WTC11 (cell line): ENCODE results near the gene COPZ1. TPM values are rescaled to one million over a fixed set of nuclear protein-coding genes. Genes with fewer than 3 reads are reported as not detected.

Source experiments
- ATAC-seq: fragments of 200-7000 bp; cut with Tn5 transposase; 2 replicates; pipeline ENCODE4 v1.10.0; 2021; ENCODE audit warnings: mild to moderate bottlenecking, moderate library complexity
- CTCF ChIA-PET: fragments of 300-600 bp; sonication (Branson Sonifier 250); formaldehyde crosslinking; loops from one replicate; lab custom pipeline; 2021; ENCODE audit warnings: antibody characterized with exemption; lab: Charles Lee
- POLR2A ChIA-PET: fragments of 350-600 bp; sonication (Branson Sonifier 250); formaldehyde crosslinking; loops from one replicate; lab custom pipeline; 2021; ENCODE audit warnings: antibody characterized with exemption; lab: Charles Lee
- DNase-seq: peaks from one replicate; pipeline ENCODE4 v3.0.0; 2021; ENCODE audit warnings: low spot score
- H3K27ac Mint-ChIP-seq: 2 replicates; pipeline ENCODE4 v1.8.0; 2021; ENCODE audit warnings: mixed read lengths
- H3K27me3 Mint-ChIP-seq: 2 replicates; pipeline ENCODE4 v1.8.0; 2021; ENCODE audit warnings: low read depth, mild to moderate bottlenecking, moderate library complexity, mixed read lengths
- H3K36me3 Mint-ChIP-seq: 2 replicates; pipeline ENCODE4 v1.8.0; 2021; ENCODE audit warnings: mixed read lengths
- H3K4me1 Mint-ChIP-seq: 2 replicates; pipeline ENCODE4 v1.8.0; 2022; ENCODE audit warnings: mixed read lengths
- H3K4me3 Mint-ChIP-seq: 2 replicates; pipeline ENCODE4 v1.8.0; 2021; ENCODE audit warnings: mild to moderate bottlenecking, moderate library complexity, mixed read lengths
- H3K9me3 Mint-ChIP-seq: 2 replicates; pipeline ENCODE4 v1.8.0; 2021; ENCODE audit warnings: mixed read lengths
- FOXP1 ChIP-seq: sonication (generic); formaldehyde crosslinking; IDR thresholded peaks from 2 replicates; pipeline ENCODE4 v1.8.0; 2022; ENCODE audit warnings: missing genetic modification reagents, mild to moderate bottlenecking, moderate library complexity, borderline replicate concordance
- IRF2 ChIP-seq: sonication (generic); formaldehyde crosslinking; IDR thresholded peaks from 2 replicates; pipeline ENCODE4 v1.8.0; 2022; ENCODE audit warnings: low read depth, missing genetic modification reagents, borderline replicate concordance
- NFE2L1 ChIP-seq: sonication (generic); formaldehyde crosslinking; IDR thresholded peaks from 2 replicates; pipeline ENCODE4 v1.8.1; 2023; ENCODE audit warnings: missing genetic modification reagents
- NR3C1 ChIP-seq: sonication (generic); formaldehyde crosslinking; conservative IDR thresholded peaks from 2 replicates; pipeline ENCODE4 v1.8.1; 2023; ENCODE audit warnings: low read depth, mild to moderate bottlenecking, missing genetic modification reagents
- SOX15 ChIP-seq: fragments of 250-450 bp; sonication (Bioruptor Pico); IDR thresholded peaks from 2 replicates; pipeline ENCODE4 v1.9.0; 2021; ENCODE audit warnings: mild to moderate bottlenecking
- TEAD4 ChIP-seq: sonication (generic); formaldehyde crosslinking; IDR thresholded peaks from 2 replicates; pipeline ENCODE4 v1.8.0; 2022; ENCODE audit warnings: mild to moderate bottlenecking, missing genetic modification reagents
- ZNF317 ChIP-seq: sonication (generic); formaldehyde crosslinking; IDR thresholded peaks from 2 replicates; pipeline ENCODE4 v1.8.1; 2023; ENCODE audit warnings: low read depth, mild to moderate bottlenecking, moderate library complexity, missing genetic modification reagents, borderline replicate concordance
- ZNF423 ChIP-seq: fragments of 250-450 bp; sonication (Bioruptor Pico); IDR thresholded peaks from 2 replicates; pipeline ENCODE4 v2.1.2; 2022; ENCODE audit warnings: mild to moderate bottlenecking, moderate library complexity
- total RNA-seq: library from RNA; stranded (reverse); gene quantifications from 3 replicates; pipeline ENCODE4 v1.2.3, GENCODE V29; 2021
- TF ChIP-seq, protein P1 (sequence below): sonication (generic); formaldehyde crosslinking; IDR thresholded peaks from 2 replicates; pipeline ENCODE4 v1.8.1; 2022; ENCODE audit warnings: missing genetic modification reagents, borderline replicate concordance
- TF ChIP-seq, protein P2 (sequence below): sonication (generic); formaldehyde crosslinking; IDR thresholded peaks from 2 replicates; pipeline ENCODE4 v1.8.1; 2023; ENCODE audit warnings: mild to moderate bottlenecking, missing genetic modification reagents, moderate library complexity
- TF ChIP-seq, protein P3 (sequence below): sonication (generic); formaldehyde crosslinking; IDR thresholded peaks from 2 replicates; pipeline ENCODE4 v1.8.0; 2022; ENCODE audit warnings: mild to moderate bottlenecking, missing genetic modification reagents
- TF ChIP-seq, protein P4 (sequence below): sonication (generic); formaldehyde crosslinking; IDR thresholded peaks from 2 replicates; pipeline ENCODE4 v1.8.0; 2022; ENCODE audit warnings: mild to moderate bottlenecking, missing genetic modification reagents
- TF ChIP-seq, protein P5 (sequence below): sonication (generic); formaldehyde crosslinking; IDR thresholded peaks from 2 replicates; pipeline ENCODE4 v1.8.0; 2022; ENCODE audit warnings: mild to moderate bottlenecking, missing genetic modification reagents
- TF ChIP-seq, protein P6 (sequence below): sonication (generic); formaldehyde crosslinking; conservative IDR thresholded peaks from 2 replicates; pipeline ENCODE4 v1.8.1; 2023; ENCODE audit warnings: mild to moderate bottlenecking, low read depth, missing genetic modification reagents, moderate library complexity
- TF ChIP-seq, protein P7 (sequence below): sonication (generic); formaldehyde crosslinking; conservative IDR thresholded peaks from 2 replicates; pipeline ENCODE4 v1.8.1; 2022; ENCODE audit warnings: mild to moderate bottlenecking, missing genetic modification reagents
- TF ChIP-seq, protein P8 (sequence below): fragments of 250-450 bp; sonication (Bioruptor Pico); IDR thresholded peaks from 2 replicates; pipeline ENCODE4 v1.9.0; 2021; ENCODE audit warnings: mild to moderate bottlenecking
- TF ChIP-seq, protein P9 (sequence below): sonication (generic); formaldehyde crosslinking; IDR thresholded peaks from 2 replicates; pipeline ENCODE4 v1.8.1; 2022; ENCODE audit warnings: mild to moderate bottlenecking, missing genetic modification reagents, moderate library complexity, borderline replicate concordance

The COPZ1 gene
- total RNA-seq, 1 experiment from 2014 or later = 98.2 TPM

DNA sequence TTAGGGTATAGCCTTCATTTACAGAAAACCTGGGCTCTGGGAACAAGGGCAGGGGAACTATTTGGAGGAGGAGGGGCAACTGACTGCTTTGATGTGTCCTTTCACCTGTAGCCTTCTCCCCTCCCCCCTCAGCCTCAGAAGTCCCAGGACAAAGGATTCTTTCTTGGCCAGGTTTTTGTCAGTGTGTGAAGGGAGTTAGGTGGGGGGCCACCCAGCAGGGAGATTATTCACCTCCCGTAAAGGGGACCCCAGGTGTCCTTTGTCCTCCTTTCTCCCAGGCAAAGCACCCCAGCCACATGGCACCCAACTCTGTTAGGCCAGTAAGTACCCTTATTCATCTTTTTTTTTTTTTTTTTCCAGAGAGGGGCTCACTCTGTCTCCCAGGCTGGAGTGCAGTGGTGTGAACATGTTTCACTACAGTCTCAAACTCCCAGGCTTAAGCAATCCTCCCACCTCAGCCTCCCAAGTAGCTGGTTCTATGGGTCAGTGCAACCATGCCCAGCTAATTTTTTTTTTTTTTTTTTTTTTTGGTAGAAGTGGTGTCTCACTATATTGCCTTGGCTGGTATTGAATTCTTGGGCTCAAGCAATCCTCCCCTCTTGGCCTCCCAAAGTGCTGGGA, 23.4 kb upstream of the COPZ1 start (continued):
- TF ChIP-seq, protein P1, sequence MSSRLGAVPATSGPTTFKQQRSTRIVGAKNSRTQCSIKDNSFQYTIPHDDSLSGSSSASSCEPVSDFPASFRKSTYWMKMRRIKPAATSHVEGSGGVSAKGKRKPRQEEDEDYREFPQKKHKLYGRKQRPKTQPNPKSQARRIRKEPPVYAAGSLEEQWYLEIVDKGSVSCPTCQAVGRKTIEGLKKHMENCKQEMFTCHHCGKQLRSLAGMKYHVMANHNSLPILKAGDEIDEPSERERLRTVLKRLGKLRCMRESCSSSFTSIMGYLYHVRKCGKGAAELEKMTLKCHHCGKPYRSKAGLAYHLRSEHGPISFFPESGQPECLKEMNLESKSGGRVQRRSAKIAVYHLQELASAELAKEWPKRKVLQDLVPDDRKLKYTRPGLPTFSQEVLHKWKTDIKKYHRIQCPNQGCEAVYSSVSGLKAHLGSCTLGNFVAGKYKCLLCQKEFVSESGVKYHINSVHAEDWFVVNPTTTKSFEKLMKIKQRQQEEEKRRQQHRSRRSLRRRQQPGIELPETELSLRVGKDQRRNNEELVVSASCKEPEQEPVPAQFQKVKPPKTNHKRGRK = no peak
- TF ChIP-seq SOX15 (CRISPR knock-in tag) (no peak), NFE2L1 (no peak)

DNA sequence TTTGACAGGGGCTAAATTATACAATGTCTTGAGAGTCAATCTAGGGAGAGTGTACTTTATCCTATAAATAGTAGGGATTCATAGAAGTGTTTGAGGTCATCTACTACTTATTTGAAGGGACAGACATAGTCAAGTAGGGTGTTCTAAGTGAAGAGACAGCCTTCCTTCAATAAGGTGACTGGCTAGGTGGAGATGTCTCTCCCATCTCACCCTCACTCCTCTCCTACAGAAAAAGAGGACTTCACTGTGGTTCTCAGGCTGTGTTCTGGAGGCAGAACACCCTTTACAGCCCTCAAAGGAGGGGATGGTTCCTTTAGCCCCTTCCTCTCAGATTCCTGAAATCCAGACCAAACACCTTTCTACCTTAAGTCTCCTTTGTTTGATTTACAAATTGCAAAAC, 21.3 kb upstream of the COPZ1 start:
- POLR2A ChIA-PET = interaction anchor here (0.6 kb wide), 1 partner anchor 23 kb away, joined by 3 read pairs; the partner anchor contains the start of gene HNRNPA1
- ATAC-seq = no peak
- DNase-seq = no peak
- CTCF ChIA-PET = interaction anchor here (0.6 to 4.4 kb wide), 3 partner anchors 21 to 32 kb away, joined by 3 to 41 read pairs (median 4); partner anchors contain the start of gene COPZ1
- Mint-ChIP-seq H3K4me1 (peaks cover 61% of the 10 kb centered on the region), H3K27ac (peak overlapping the region; percentile 63; the same call in 1 of the 2 replicates), H3K4me3 (no peak overlapping the region; the same call in 1 of the 2 replicates), H3K9me3 (no peaks in the 10 kb centered on the region), H3K36me3 (no peaks in the 10 kb centered on the region), H3K27me3 (peaks cover 15% of the 10 kb centered on the region)
- TF ChIP-seq, protein P2, sequence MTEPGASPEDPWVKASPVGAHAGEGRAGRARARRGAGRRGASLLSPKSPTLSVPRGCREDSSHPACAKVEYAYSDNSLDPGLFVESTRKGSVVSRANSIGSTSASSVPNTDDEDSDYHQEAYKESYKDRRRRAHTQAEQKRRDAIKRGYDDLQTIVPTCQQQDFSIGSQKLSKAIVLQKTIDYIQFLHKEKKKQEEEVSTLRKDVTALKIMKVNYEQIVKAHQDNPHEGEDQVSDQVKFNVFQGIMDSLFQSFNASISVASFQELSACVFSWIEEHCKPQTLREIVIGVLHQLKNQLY = no peak
- TF ChIP-seq NR3C1 (CRISPR knock-in tag) = no peak
- TF ChIP-seq, protein P3, sequence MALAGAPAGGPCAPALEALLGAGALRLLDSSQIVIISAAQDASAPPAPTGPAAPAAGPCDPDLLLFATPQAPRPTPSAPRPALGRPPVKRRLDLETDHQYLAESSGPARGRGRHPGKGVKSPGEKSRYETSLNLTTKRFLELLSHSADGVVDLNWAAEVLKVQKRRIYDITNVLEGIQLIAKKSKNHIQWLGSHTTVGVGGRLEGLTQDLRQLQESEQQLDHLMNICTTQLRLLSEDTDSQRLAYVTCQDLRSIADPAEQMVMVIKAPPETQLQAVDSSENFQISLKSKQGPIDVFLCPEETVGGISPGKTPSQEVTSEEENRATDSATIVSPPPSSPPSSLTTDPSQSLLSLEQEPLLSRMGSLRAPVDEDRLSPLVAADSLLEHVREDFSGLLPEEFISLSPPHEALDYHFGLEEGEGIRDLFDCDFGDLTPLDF = no peak

DNA sequence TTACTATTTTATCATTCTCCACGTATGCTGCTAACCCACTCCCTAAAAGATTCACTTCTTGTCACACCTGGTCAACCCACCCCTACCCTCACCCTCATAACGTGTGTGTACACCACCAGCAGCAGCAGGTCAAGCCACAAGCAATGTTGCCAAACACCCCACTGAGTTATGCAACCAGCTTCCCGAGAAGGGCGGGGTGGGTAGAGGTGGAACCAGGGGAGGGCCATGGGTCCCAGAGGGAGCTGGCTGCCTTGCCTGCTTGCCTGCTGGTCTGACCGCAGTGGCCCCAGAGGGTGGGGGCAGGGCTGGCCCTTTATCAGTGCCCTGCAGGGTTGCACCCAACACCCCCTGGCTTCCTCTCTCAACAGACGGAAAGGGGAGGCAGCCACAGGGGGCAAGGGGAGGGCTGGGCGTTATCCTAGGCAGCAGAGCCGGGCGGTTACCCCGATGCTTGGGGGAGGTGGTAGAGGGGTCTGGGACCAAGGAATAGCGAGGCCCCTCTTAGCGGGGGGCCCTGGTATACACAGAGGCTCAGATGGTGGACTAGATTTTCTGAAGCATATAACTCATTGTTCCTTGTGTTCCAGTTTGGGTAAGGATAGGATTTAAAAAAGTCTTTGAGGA, 20.6 kb upstream of the COPZ1 start:
- peak; percentile 46 for DNase-seq
- Mint-ChIP-seq H3K4me3 (no peak overlapping the region; the same call in 1 of the 2 replicates), H3K27me3 (peaks cover 12% of the 10 kb centered on the region), H3K36me3 (no peaks in the 10 kb centered on the region), H3K9me3 (no peaks in the 10 kb centered on the region), H3K4me1 (peaks cover 58% of the 10 kb centered on the region), H3K27ac (no peak overlapping the region)
- 0 out of 2 replicates have a peak, but pooled peaks have one; percentile 4 for ATAC-seq
- POLR2A ChIA-PET = interaction anchor here (0.5 to 0.6 kb wide), 3 partner anchors 24 to 55 kb away, joined by 3 to 4 read pairs (median 3); partner anchors contain the start of gene HNRNPA1
- CTCF ChIA-PET = interaction anchor here (0.6 to 4.4 kb wide), 3 partner anchors 20 to 32 kb away, joined by 3 to 41 read pairs (median 4); partner anchors contain the start of gene COPZ1
- TF ChIP-seq ZNF317 (CRISPR knock-in tag) = no peak
- TF ChIP-seq IRF2 (CRISPR knock-in tag) = no peak
- TF ChIP-seq, protein P4, sequence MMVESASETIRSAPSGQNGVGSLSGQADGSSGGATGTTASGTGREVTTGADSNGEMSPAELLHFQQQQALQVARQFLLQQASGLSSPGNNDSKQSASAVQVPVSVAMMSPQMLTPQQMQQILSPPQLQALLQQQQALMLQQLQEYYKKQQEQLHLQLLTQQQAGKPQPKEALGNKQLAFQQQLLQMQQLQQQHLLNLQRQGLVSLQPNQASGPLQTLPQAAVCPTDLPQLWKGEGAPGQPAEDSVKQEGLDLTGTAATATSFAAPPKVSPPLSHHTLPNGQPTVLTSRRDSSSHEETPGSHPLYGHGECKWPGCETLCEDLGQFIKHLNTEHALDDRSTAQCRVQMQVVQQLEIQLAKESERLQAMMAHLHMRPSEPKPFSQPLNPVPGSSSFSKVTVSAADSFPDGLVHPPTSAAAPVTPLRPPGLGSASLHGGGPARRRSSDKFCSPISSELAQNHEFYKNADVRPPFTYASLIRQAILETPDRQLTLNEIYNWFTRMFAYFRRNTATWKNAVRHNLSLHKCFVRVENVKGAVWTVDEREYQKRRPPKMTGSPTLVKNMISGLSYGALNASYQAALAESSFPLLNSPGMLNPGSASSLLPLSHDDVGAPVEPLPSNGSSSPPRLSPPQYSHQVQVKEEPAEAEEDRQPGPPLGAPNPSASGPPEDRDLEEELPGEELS (CRISPR knock-in tag) = no peak
- TF ChIP-seq ZNF423 (CRISPR knock-in tag) = peak; percentile 79
- no peak for TF ChIP-seq TEAD4 (CRISPR knock-in tag)
- TF ChIP-seq, protein P5, sequence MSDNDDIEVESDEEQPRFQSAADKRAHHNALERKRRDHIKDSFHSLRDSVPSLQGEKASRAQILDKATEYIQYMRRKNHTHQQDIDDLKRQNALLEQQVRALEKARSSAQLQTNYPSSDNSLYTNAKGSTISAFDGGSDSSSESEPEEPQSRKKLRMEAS (CRISPR knock-in tag) = 0 out of 2 replicates have a peak, but pooled peaks have one; percentile 18
- TF ChIP-seq, protein P6, sequence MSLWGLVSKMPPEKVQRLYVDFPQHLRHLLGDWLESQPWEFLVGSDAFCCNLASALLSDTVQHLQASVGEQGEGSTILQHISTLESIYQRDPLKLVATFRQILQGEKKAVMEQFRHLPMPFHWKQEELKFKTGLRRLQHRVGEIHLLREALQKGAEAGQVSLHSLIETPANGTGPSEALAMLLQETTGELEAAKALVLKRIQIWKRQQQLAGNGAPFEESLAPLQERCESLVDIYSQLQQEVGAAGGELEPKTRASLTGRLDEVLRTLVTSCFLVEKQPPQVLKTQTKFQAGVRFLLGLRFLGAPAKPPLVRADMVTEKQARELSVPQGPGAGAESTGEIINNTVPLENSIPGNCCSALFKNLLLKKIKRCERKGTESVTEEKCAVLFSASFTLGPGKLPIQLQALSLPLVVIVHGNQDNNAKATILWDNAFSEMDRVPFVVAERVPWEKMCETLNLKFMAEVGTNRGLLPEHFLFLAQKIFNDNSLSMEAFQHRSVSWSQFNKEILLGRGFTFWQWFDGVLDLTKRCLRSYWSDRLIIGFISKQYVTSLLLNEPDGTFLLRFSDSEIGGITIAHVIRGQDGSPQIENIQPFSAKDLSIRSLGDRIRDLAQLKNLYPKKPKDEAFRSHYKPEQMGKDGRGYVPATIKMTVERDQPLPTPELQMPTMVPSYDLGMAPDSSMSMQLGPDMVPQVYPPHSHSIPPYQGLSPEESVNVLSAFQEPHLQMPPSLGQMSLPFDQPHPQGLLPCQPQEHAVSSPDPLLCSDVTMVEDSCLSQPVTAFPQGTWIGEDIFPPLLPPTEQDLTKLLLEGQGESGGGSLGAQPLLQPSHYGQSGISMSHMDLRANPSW (CRISPR knock-in tag) = no peak
- TF ChIP-seq, protein P7, sequence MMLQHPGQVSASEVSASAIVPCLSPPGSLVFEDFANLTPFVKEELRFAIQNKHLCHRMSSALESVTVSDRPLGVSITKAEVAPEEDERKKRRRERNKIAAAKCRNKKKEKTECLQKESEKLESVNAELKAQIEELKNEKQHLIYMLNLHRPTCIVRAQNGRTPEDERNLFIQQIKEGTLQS (CRISPR knock-in tag) = no peak
- TF ChIP-seq, protein P8, sequence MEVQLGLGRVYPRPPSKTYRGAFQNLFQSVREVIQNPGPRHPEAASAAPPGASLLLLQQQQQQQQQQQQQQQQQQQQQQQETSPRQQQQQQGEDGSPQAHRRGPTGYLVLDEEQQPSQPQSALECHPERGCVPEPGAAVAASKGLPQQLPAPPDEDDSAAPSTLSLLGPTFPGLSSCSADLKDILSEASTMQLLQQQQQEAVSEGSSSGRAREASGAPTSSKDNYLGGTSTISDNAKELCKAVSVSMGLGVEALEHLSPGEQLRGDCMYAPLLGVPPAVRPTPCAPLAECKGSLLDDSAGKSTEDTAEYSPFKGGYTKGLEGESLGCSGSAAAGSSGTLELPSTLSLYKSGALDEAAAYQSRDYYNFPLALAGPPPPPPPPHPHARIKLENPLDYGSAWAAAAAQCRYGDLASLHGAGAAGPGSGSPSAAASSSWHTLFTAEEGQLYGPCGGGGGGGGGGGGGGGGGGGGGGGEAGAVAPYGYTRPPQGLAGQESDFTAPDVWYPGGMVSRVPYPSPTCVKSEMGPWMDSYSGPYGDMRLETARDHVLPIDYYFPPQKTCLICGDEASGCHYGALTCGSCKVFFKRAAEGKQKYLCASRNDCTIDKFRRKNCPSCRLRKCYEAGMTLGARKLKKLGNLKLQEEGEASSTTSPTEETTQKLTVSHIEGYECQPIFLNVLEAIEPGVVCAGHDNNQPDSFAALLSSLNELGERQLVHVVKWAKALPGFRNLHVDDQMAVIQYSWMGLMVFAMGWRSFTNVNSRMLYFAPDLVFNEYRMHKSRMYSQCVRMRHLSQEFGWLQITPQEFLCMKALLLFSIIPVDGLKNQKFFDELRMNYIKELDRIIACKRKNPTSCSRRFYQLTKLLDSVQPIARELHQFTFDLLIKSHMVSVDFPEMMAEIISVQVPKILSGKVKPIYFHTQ = no peak
- TF ChIP-seq, protein P9, sequence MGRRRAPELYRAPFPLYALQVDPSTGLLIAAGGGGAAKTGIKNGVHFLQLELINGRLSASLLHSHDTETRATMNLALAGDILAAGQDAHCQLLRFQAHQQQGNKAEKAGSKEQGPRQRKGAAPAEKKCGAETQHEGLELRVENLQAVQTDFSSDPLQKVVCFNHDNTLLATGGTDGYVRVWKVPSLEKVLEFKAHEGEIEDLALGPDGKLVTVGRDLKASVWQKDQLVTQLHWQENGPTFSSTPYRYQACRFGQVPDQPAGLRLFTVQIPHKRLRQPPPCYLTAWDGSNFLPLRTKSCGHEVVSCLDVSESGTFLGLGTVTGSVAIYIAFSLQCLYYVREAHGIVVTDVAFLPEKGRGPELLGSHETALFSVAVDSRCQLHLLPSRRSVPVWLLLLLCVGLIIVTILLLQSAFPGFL (CRISPR knock-in tag) = no peak
- TF ChIP-seq FOXP1 = no peak
- no peak for TF ChIP-seq SOX15 (CRISPR knock-in tag)
